Measurements from ENCODE around the gene DCDC1. TPM values are rescaled to one million over a fixed set of nuclear protein-coding genes. Genes with fewer than 3 reads are reported as not detected.

DCDC1 gene
- total RNA-seq, 1 donor from 2014 or later = not detected

- Histone ChIP-seq H3K4me3 (no peak overlapping the region), H3K4me1 (no peaks in the 10 kb centered on the region), H3K27me3 (no peaks in the 10 kb centered on the region), H3K36me3 (no peaks in the 10 kb centered on the region), H3K27ac (no peak overlapping the region), H3K9me3 (no peaks in the 10 kb centered on the region)
- intact Hi-C loops (cut with DNase I) = no loop called here
- DNase-seq (ENCODE audit: low spot score in 2 of 2) = no peak
- no peak for TF ChIP-seq CTCF (IDR thresholded peaks at IDR 0.05)
These were observed 490.1 kb downstream of the DCDC1 start for GRCh38 chr11:30879322-30880005.

- Histone ChIP-seq H3K4me3 (no peak overlapping the region), H3K9me3 (no peaks in the 10 kb centered on the region), H3K27ac (no peak overlapping the region), H3K27me3 (no peaks in the 10 kb centered on the region), H3K4me1 (no peaks in the 10 kb centered on the region), H3K36me3 (no peaks in the 10 kb centered on the region)
- no peak for TF ChIP-seq CTCF (IDR thresholded peaks at IDR 0.05)
- DNase-seq (ENCODE audit: low spot score in 2 of 2) = no peak
- intact Hi-C loops (cut with DNase I) = no loop called here
These were observed 491.1 kb downstream of the DCDC1 start for GRCh38 chr11:30878400-30878799.

GRCh38 chr11:30876663-30877396 is 492.7 kb downstream of the DCDC1 start:
- Histone ChIP-seq H3K27me3 (no peaks in the 10 kb centered on the region), H3K27ac (no peak overlapping the region), H3K4me1 (no peaks in the 10 kb centered on the region), H3K4me3 (no peak overlapping the region), H3K9me3 (no peaks in the 10 kb centered on the region), H3K36me3 (no peaks in the 10 kb centered on the region)
- intact Hi-C loops (cut with DNase I) = no loop called here
- no peak for TF ChIP-seq CTCF (IDR thresholded peaks at IDR 0.05)
- no peak for DNase-seq (ENCODE audit: low spot score in 2 of 2)

- H3K4me1 ChIP-seq = no peaks in the 10 kb centered on the region
- no peak overlapping the region for H3K4me3 ChIP-seq
- no peak for DNase-seq (ENCODE audit: low spot score in 2 of 2)
- no peaks in the 10 kb centered on the region for H3K27me3 ChIP-seq
- H3K36me3 ChIP-seq = no peaks in the 10 kb centered on the region
- no peak overlapping the region for H3K27ac ChIP-seq
- intact Hi-C loops (cut with DNase I) = no loop called here
- TF ChIP-seq CTCF (IDR thresholded peaks at IDR 0.05) = no peak
- H3K9me3 ChIP-seq = no peaks in the 10 kb centered on the region
These were observed 493.3 kb downstream of the DCDC1 start for GRCh38 chr11:30876228-30876627.

- no peak overlapping the region for H3K4me3 ChIP-seq
- no peak for TF ChIP-seq CTCF (IDR thresholded peaks at IDR 0.05)
- no peak for DNase-seq (ENCODE audit: low spot score in 2 of 2)
- H3K27ac ChIP-seq = no peak overlapping the region
- H3K9me3 ChIP-seq = no peaks in the 10 kb centered on the region
- no peaks in the 10 kb centered on the region for H3K36me3 ChIP-seq
- H3K27me3 ChIP-seq = no peaks in the 10 kb centered on the region
- no peaks in the 10 kb centered on the region for H3K4me1 ChIP-seq
- intact Hi-C loops (cut with DNase I) = no loop called here
These were observed 493.7 kb downstream of the DCDC1 start for GRCh38 chr11:30875806-30876205.
